Measurements from ENCODE around the gene ZMYM4.

Gene ZMYM4

GRCh38 chr1:35406103-35406502 lies 137.6 kb downstream of the ZMYM4 start:
- no peak overlapping the region for H2AFZ ChIP-seq (ENCODE audit: low read depth, low read length)
- H3K36me3 ChIP-seq (ENCODE audit: insufficient read depth, low read length) = peaks cover 76% of the 10 kb centered on the region
- H3K27me3 ChIP-seq (ENCODE audit: insufficient read depth, low read length) = no peaks in the 10 kb centered on the region
- no peaks in the 10 kb centered on the region for H3K4me1 ChIP-seq (ENCODE audit: insufficient read depth, low read length)
- H3K9me3 ChIP-seq (ENCODE audit: low read length) = peaks cover 18% of the 10 kb centered on the region
- no peak overlapping the region for H3K4me3 ChIP-seq (ENCODE audit: low read length)

GRCh38 chr1:35407743-35408142 lies 139.2 kb downstream of the ZMYM4 start:
- no peak overlapping the region for H2AFZ ChIP-seq (ENCODE audit: low read depth, low read length)
- H3K27me3 ChIP-seq (ENCODE audit: insufficient read depth, low read length) = no peaks in the 10 kb centered on the region
- no peaks in the 10 kb centered on the region for H3K4me1 ChIP-seq (ENCODE audit: insufficient read depth, low read length)
- no peak overlapping the region for H3K4me3 ChIP-seq (ENCODE audit: low read length)
- peaks cover 9% of the 10 kb centered on the region for H3K9me3 ChIP-seq (ENCODE audit: low read length)
- H3K36me3 ChIP-seq (ENCODE audit: insufficient read depth, low read length) = peaks cover 72% of the 10 kb centered on the region

- Histone ChIP-seq H2AFZ (ENCODE audit: low read depth, low read length) (no peak overlapping the region), H3K4me3 (ENCODE audit: low read length) (no peak overlapping the region), H3K4me1 (ENCODE audit: insufficient read depth, low read length) (no peaks in the 10 kb centered on the region), H3K27me3 (ENCODE audit: insufficient read depth, low read length) (no peaks in the 10 kb centered on the region), H3K9me3 (ENCODE audit: low read length) (peaks cover 9% of the 10 kb centered on the region), H3K36me3 (ENCODE audit: insufficient read depth, low read length) (peaks cover 72% of the 10 kb centered on the region)
Measured at GRCh38 chr1:35408925-35409324, 140.4 kb downstream of the ZMYM4 start.

- Histone ChIP-seq H2AFZ (ENCODE audit: low read depth, low read length) (no peak overlapping the region), H3K9me3 (ENCODE audit: low read length) (no peaks in the 10 kb centered on the region), H3K36me3 (ENCODE audit: insufficient read depth, low read length) (peaks cover 36% of the 10 kb centered on the region), H3K4me1 (ENCODE audit: insufficient read depth, low read length) (no peaks in the 10 kb centered on the region), H3K27me3 (ENCODE audit: insufficient read depth, low read length) (no peaks in the 10 kb centered on the region), H3K4me3 (ENCODE audit: low read length) (no peak overlapping the region)
Measured at GRCh38 chr1:35426097-35426586, 157.6 kb downstream of the ZMYM4 start.

GRCh38 chr1:35428360-35428759 lies 159.9 kb downstream of the ZMYM4 start:
- H3K9me3 ChIP-seq (ENCODE audit: low read length) = no peaks in the 10 kb centered on the region
- H2AFZ ChIP-seq (ENCODE audit: low read depth, low read length) = no peak overlapping the region
- no peaks in the 10 kb centered on the region for H3K27me3 ChIP-seq (ENCODE audit: insufficient read depth, low read length)
- peaks cover 40% of the 10 kb centered on the region for H3K36me3 ChIP-seq (ENCODE audit: insufficient read depth, low read length)
- H3K4me3 ChIP-seq (ENCODE audit: low read length) = no peak overlapping the region
- no peaks in the 10 kb centered on the region for H3K4me1 ChIP-seq (ENCODE audit: insufficient read depth, low read length)

GRCh38 chr1:35430762-35431161 lies 162.3 kb downstream of the ZMYM4 start:
- Histone ChIP-seq H2AFZ (ENCODE audit: low read depth, low read length) (no peak overlapping the region), H3K9me3 (ENCODE audit: low read length) (no peaks in the 10 kb centered on the region), H3K36me3 (ENCODE audit: insufficient read depth, low read length) (peaks cover 58% of the 10 kb centered on the region), H3K4me1 (ENCODE audit: insufficient read depth, low read length) (no peaks in the 10 kb centered on the region), H3K27me3 (ENCODE audit: insufficient read depth, low read length) (no peaks in the 10 kb centered on the region), H3K4me3 (ENCODE audit: low read length) (no peak overlapping the region)

- H3K4me1 ChIP-seq (ENCODE audit: insufficient read depth, low read length) = no peaks in the 10 kb centered on the region
- H3K36me3 ChIP-seq (ENCODE audit: insufficient read depth, low read length) = peaks cover 61% of the 10 kb centered on the region
- H2AFZ ChIP-seq (ENCODE audit: low read depth, low read length) = no peak overlapping the region
- no peaks in the 10 kb centered on the region for H3K27me3 ChIP-seq (ENCODE audit: insufficient read depth, low read length)
- no peaks in the 10 kb centered on the region for H3K9me3 ChIP-seq (ENCODE audit: low read length)
- H3K4me3 ChIP-seq (ENCODE audit: low read length) = no peak overlapping the region
Measured at GRCh38 chr1:35431173-35431599, 162.7 kb downstream of the ZMYM4 start.

- no peaks in the 10 kb centered on the region for H3K9me3 ChIP-seq (ENCODE audit: low read length)
- no peaks in the 10 kb centered on the region for H3K27me3 ChIP-seq (ENCODE audit: insufficient read depth, low read length)
- no peaks in the 10 kb centered on the region for H3K4me1 ChIP-seq (ENCODE audit: insufficient read depth, low read length)
- no peak overlapping the region for H3K4me3 ChIP-seq (ENCODE audit: low read length)
- H3K36me3 ChIP-seq (ENCODE audit: insufficient read depth, low read length) = peaks cover 68% of the 10 kb centered on the region
- no peak overlapping the region for H2AFZ ChIP-seq (ENCODE audit: low read depth, low read length)
Measured at GRCh38 chr1:35432231-35432630, 163.7 kb downstream of the ZMYM4 start.

GRCh38 chr1:35433714-35434113 lies 165.2 kb downstream of the ZMYM4 start:
- Histone ChIP-seq H3K4me3 (ENCODE audit: low read length) (no peak overlapping the region), H3K36me3 (ENCODE audit: insufficient read depth, low read length) (peaks cover 68% of the 10 kb centered on the region), H3K9me3 (ENCODE audit: low read length) (no peaks in the 10 kb centered on the region), H3K4me1 (ENCODE audit: insufficient read depth, low read length) (no peaks in the 10 kb centered on the region), H3K27me3 (ENCODE audit: insufficient read depth, low read length) (no peaks in the 10 kb centered on the region), H2AFZ (ENCODE audit: low read depth, low read length) (no peak overlapping the region)

GRCh38 chr1:35434703-35435102 lies 166.2 kb downstream of the ZMYM4 start:
- Histone ChIP-seq H3K36me3 (ENCODE audit: insufficient read depth, low read length) (peaks cover 73% of the 10 kb centered on the region), H3K9me3 (ENCODE audit: low read length) (no peaks in the 10 kb centered on the region), H3K27me3 (ENCODE audit: insufficient read depth, low read length) (no peaks in the 10 kb centered on the region), H3K4me3 (ENCODE audit: low read length) (no peak overlapping the region), H3K4me1 (ENCODE audit: insufficient read depth, low read length) (no peaks in the 10 kb centered on the region), H2AFZ (ENCODE audit: low read depth, low read length) (no peak overlapping the region)

- no peaks in the 10 kb centered on the region for H3K9me3 ChIP-seq (ENCODE audit: low read length)
- no peaks in the 10 kb centered on the region for H3K4me1 ChIP-seq (ENCODE audit: insufficient read depth, low read length)
- no peaks in the 10 kb centered on the region for H3K27me3 ChIP-seq (ENCODE audit: insufficient read depth, low read length)
- H3K36me3 ChIP-seq (ENCODE audit: insufficient read depth, low read length) = peaks cover 77% of the 10 kb centered on the region
- no peak overlapping the region for H3K4me3 ChIP-seq (ENCODE audit: low read length)
- H2AFZ ChIP-seq (ENCODE audit: low read depth, low read length) = no peak overlapping the region
Measured at GRCh38 chr1:35436078-35436477, 167.6 kb downstream of the ZMYM4 start.

GRCh38 chr1:35437200-35437599 lies 168.7 kb downstream of the ZMYM4 start:
- Histone ChIP-seq H3K4me3 (ENCODE audit: low read length) (no peak overlapping the region), H3K9me3 (ENCODE audit: low read length) (no peaks in the 10 kb centered on the region), H3K36me3 (ENCODE audit: insufficient read depth, low read length) (peaks cover 80% of the 10 kb centered on the region), H3K4me1 (ENCODE audit: insufficient read depth, low read length) (no peaks in the 10 kb centered on the region), H2AFZ (ENCODE audit: low read depth, low read length) (no peak overlapping the region), H3K27me3 (ENCODE audit: insufficient read depth, low read length) (no peaks in the 10 kb centered on the region)

- Histone ChIP-seq H3K9me3 (ENCODE audit: low read length) (no peaks in the 10 kb centered on the region), H3K4me3 (ENCODE audit: low read length) (no peak overlapping the region), H2AFZ (ENCODE audit: low read depth, low read length) (no peak overlapping the region), H3K4me1 (ENCODE audit: insufficient read depth, low read length) (no peaks in the 10 kb centered on the region), H3K36me3 (ENCODE audit: insufficient read depth, low read length) (peaks cover 78% of the 10 kb centered on the region), H3K27me3 (ENCODE audit: insufficient read depth, low read length) (no peaks in the 10 kb centered on the region)
Measured at GRCh38 chr1:35439626-35440025, 171.1 kb downstream of the ZMYM4 start.

- Histone ChIP-seq H3K36me3 (ENCODE audit: insufficient read depth, low read length) (peaks cover 69% of the 10 kb centered on the region), H3K27me3 (ENCODE audit: insufficient read depth, low read length) (no peaks in the 10 kb centered on the region), H2AFZ (ENCODE audit: low read depth, low read length) (no peak overlapping the region), H3K9me3 (ENCODE audit: low read length) (no peaks in the 10 kb centered on the region), H3K4me1 (ENCODE audit: insufficient read depth, low read length) (no peaks in the 10 kb centered on the region), H3K4me3 (ENCODE audit: low read length) (no peak overlapping the region)
Measured at GRCh38 chr1:35441926-35442579, 173.5 kb downstream of the ZMYM4 start.
